ENCODE measurements around the gene CLDN16. TPM values are rescaled to one million over a fixed set of nuclear protein-coding genes. Genes with fewer than 3 reads are reported as not detected.

CLDN16 gene
- total and polyA plus RNA-seq, 2 donors (not counting 1 experiment from before 2014, with no cell fraction given): not detected

DNA sequence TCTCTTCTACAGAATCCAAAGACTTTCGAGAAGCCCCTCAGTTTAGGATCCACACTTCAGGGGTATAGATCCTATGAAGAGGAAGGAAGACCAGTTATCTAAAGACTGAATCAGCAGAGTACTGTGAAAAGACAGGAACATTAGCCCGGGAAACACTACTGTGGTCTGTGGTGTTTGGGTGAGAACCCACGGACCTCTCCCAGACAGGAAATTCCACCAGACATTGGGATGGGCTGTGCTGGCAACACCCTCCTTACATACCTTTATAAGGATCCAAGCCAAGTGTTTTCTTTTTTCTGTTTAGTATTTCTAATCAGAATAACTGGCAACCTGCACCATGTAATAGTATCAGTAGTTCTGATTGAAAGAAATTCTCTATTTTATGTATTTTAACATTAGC lies 47.7 kb downstream of the CLDN16 start:
- no peak overlapping the region for H3K4me3 ChIP-seq (ENCODE audit: control extremely low read depth in 1 of 5, extremely low read depth in 1 of 5, insufficient read depth in 1 of 5, low read depth in 2 of 5, low read length in 4 of 5)
- no peak overlapping the region for H3K4me2 ChIP-seq (replicated peaks; ENCODE audit: low read depth, low read length, poor library complexity, severe bottlenecking)
- POLR2A ChIA-PET: no interaction called here
- Mint-ChIP-seq H3K9me3 (ENCODE audit: insufficient read depth) (no peaks in the 10 kb centered on the region), H3K4me3 (no peak overlapping the region), H3K4me1 (no peaks in the 10 kb centered on the region), H3K27me3 (peaks cover 20% of the 10 kb centered on the region), H3K27ac (no peak overlapping the region)
- H3K9me3 ChIP-seq (ENCODE audit: control extremely low read depth in 1 of 3, control insufficient read depth in 2 of 3, insufficient read depth in 1 of 3, low read length in 2 of 3): peaks cover 0 to 4% (median 0%) of the 10 kb centered on the region in 3 donors
- H3K4me1 ChIP-seq (ENCODE audit: control insufficient read depth in 2 of 2, insufficient read depth in 2 of 2, low read length in 2 of 2): no peaks in the 10 kb centered on the region
- ATAC-seq (ENCODE audit: low read depth): no peak
- TF ChIP-seq EZH2 (IDR thresholded peaks at IDR 0.05; ENCODE audit: borderline replicate concordance, insufficient read depth, low read depth, low read length, poor library complexity, severe bottlenecking): no peak
- TF ChIP-seq, protein P1, sequence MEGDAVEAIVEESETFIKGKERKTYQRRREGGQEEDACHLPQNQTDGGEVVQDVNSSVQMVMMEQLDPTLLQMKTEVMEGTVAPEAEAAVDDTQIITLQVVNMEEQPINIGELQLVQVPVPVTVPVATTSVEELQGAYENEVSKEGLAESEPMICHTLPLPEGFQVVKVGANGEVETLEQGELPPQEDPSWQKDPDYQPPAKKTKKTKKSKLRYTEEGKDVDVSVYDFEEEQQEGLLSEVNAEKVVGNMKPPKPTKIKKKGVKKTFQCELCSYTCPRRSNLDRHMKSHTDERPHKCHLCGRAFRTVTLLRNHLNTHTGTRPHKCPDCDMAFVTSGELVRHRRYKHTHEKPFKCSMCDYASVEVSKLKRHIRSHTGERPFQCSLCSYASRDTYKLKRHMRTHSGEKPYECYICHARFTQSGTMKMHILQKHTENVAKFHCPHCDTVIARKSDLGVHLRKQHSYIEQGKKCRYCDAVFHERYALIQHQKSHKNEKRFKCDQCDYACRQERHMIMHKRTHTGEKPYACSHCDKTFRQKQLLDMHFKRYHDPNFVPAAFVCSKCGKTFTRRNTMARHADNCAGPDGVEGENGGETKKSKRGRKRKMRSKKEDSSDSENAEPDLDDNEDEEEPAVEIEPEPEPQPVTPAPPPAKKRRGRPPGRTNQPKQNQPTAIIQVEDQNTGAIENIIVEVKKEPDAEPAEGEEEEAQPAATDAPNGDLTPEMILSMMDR (IDR thresholded peaks at IDR 0.05): no peak
- H3K79me2 ChIP-seq (ENCODE audit: control insufficient read depth, insufficient read depth, low read length): no peaks in the 10 kb centered on the region
- H3K27ac ChIP-seq (ENCODE audit: low read length in 2 of 2): no peak overlapping the region
- CTCF ChIA-PET: no interaction called here
- WGBS (ENCODE audit: insufficient coverage): 0% methylated on average over 1 of the region's 3 CpGs
- H4K20me1 ChIP-seq (ENCODE audit: control insufficient read depth, insufficient read depth, low read length, poor library complexity, severe bottlenecking): no peaks in the 10 kb centered on the region
- intact Hi-C loops (cut with micrococcal nuclease): no loop called here
- peaks cover 0 to 6% (median under 1%) of the 10 kb centered on the region in 4 experiments for H3K27me3 ChIP-seq (replicated peaks in 1 of 4; ENCODE audit: control extremely low read depth in 1 of 4, control insufficient read depth in 3 of 4, insufficient read depth in 4 of 4, low read length in 3 of 4)
- no peak overlapping the region for H2AFZ ChIP-seq (ENCODE audit: insufficient read depth, low read depth, low read length, poor library complexity, severe bottlenecking)
- H3K9ac ChIP-seq (ENCODE audit: low read length): no peak overlapping the region
- H3K36me3 ChIP-seq (replicated peaks in 1 of 2; ENCODE audit: control extremely low read depth in 1 of 2, control insufficient read depth in 1 of 2, extremely low read depth in 1 of 2, insufficient read depth in 2 of 2, low read length in 1 of 2): no peaks in the 10 kb centered on the region
- DNase-seq: no peak

DNA sequence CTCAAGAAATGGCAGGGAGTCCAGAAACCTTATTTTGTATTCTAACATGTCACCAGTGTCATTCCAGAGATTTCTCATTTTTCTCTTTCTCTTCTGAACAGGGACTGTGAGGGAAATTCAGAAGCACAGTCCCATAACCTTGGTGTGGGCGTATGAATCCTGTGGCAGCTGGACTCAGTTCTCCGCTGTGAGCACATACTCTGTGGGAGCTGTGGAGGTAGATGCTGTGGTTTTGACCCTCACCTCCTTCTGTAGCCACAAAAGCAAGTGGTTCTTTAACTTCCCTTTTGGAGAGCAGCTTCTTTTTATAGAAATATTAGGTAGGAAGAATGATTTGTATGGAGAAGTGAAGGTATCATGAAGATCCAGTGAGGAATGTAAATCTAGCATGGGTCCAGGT lies 48.4 kb downstream of the CLDN16 start:
- WGBS (ENCODE audit: insufficient coverage): no CpG with 5 or more reads among the region's 2 CpGs
- no peak overlapping the region for H3K9ac ChIP-seq (ENCODE audit: low read length)
- H3K9me3 ChIP-seq (ENCODE audit: control extremely low read depth in 1 of 3, control insufficient read depth in 2 of 3, insufficient read depth in 1 of 3, low read length in 2 of 3): peaks cover 0 to 4% (median 0%) of the 10 kb centered on the region in 3 donors
- ChIA-PET POLR2A (no interaction called here), CTCF (no interaction called here)
- peaks cover 0 to 6% (median under 1%) of the 10 kb centered on the region in 4 experiments for H3K27me3 ChIP-seq (replicated peaks in 1 of 4; ENCODE audit: control extremely low read depth in 1 of 4, control insufficient read depth in 3 of 4, insufficient read depth in 4 of 4, low read length in 3 of 4)
- no peak overlapping the region for H3K4me2 ChIP-seq (replicated peaks; ENCODE audit: low read depth, low read length, poor library complexity, severe bottlenecking)
- no peaks in the 10 kb centered on the region for H3K4me1 ChIP-seq (ENCODE audit: control insufficient read depth in 2 of 2, insufficient read depth in 2 of 2, low read length in 2 of 2)
- no peaks in the 10 kb centered on the region for H4K20me1 ChIP-seq (ENCODE audit: control insufficient read depth, insufficient read depth, low read length, poor library complexity, severe bottlenecking)
- H3K79me2 ChIP-seq (ENCODE audit: control insufficient read depth, insufficient read depth, low read length): no peaks in the 10 kb centered on the region
- H3K36me3 ChIP-seq (replicated peaks in 1 of 2; ENCODE audit: control extremely low read depth in 1 of 2, control insufficient read depth in 1 of 2, extremely low read depth in 1 of 2, insufficient read depth in 2 of 2, low read length in 1 of 2): no peaks in the 10 kb centered on the region
- H2AFZ ChIP-seq (ENCODE audit: insufficient read depth, low read depth, low read length, poor library complexity, severe bottlenecking): no peak overlapping the region
- no peaks in the 10 kb centered on the region for H3K9me3 Mint-ChIP-seq (ENCODE audit: insufficient read depth)
- TF ChIP-seq EZH2 (IDR thresholded peaks at IDR 0.05; ENCODE audit: borderline replicate concordance, insufficient read depth, low read depth, low read length, poor library complexity, severe bottlenecking): no peak
- TF ChIP-seq, protein P1 (IDR thresholded peaks at IDR 0.05): no peak
- intact Hi-C loops (cut with micrococcal nuclease): no loop called here
- H3K4me3 Mint-ChIP-seq: no peak overlapping the region
- H3K4me1 Mint-ChIP-seq: no peaks in the 10 kb centered on the region
- H3K27me3 Mint-ChIP-seq: peaks cover 20% of the 10 kb centered on the region
- no peak for DNase-seq
- ATAC-seq (ENCODE audit: low read depth): no peak
- no peak overlapping the region for H3K27ac Mint-ChIP-seq
- H3K27ac ChIP-seq (ENCODE audit: low read length in 2 of 2): no peak overlapping the region
- no peak overlapping the region for H3K4me3 ChIP-seq (ENCODE audit: control extremely low read depth in 1 of 5, extremely low read depth in 1 of 5, insufficient read depth in 1 of 5, low read depth in 2 of 5, low read length in 4 of 5)

All from B cell (primary cell).